Skeletal muscle satellite cell (primary cell): ENCODE data around the gene ADGRF5. TPM values are rescaled to one million over a fixed set of nuclear protein-coding genes. Genes with fewer than 3 reads are reported as not detected.

Experiments
- H3K27me3 ChIP-seq: 2 replicates; pipeline ENCODE4 v1.7.0; 2013; ENCODE audit warnings: low read length; ENCODE audit not compliant: control insufficient read depth, insufficient read depth
- H3K36me3 ChIP-seq: 2 replicates; pipeline ENCODE4 v1.7.0; 2013; ENCODE audit warnings: mild to moderate bottlenecking, control low read depth, low read length; ENCODE audit not compliant: insufficient read depth
- H3K4me1 ChIP-seq: 2 replicates; pipeline ENCODE4 v1.7.0; 2013; ENCODE audit warnings: low read length; ENCODE audit not compliant: control insufficient read depth, insufficient read depth
- H3K4me2 ChIP-seq: 2 replicates; pipeline ENCODE4 v1.7.0; 2013; ENCODE audit warnings: mild to moderate bottlenecking, low read length
- H3K4me3 ChIP-seq: 2 replicates; pipeline ENCODE4 v1.7.0; 2013; ENCODE audit warnings: low read length
- H3K9ac ChIP-seq: 2 replicates; pipeline ENCODE4 v1.7.0; 2013; ENCODE audit warnings: mild to moderate bottlenecking, low read depth, low read length, moderate library complexity
- H3K9me3 ChIP-seq: replicated peaks from 2 replicates; pipeline ENCODE4 v1.7.0; 2013; ENCODE audit warnings: mild to moderate bottlenecking, control low read depth, low read length
- total RNA-seq: library from RNA; depleted of rRNA; stranded (reverse); fragments of >200 nt; gene quantifications from 2 replicates; pipeline ENCODE4 v1.2.3, GENCODE V29; 2012; rRNA removed

Gene ADGRF5, protein sequence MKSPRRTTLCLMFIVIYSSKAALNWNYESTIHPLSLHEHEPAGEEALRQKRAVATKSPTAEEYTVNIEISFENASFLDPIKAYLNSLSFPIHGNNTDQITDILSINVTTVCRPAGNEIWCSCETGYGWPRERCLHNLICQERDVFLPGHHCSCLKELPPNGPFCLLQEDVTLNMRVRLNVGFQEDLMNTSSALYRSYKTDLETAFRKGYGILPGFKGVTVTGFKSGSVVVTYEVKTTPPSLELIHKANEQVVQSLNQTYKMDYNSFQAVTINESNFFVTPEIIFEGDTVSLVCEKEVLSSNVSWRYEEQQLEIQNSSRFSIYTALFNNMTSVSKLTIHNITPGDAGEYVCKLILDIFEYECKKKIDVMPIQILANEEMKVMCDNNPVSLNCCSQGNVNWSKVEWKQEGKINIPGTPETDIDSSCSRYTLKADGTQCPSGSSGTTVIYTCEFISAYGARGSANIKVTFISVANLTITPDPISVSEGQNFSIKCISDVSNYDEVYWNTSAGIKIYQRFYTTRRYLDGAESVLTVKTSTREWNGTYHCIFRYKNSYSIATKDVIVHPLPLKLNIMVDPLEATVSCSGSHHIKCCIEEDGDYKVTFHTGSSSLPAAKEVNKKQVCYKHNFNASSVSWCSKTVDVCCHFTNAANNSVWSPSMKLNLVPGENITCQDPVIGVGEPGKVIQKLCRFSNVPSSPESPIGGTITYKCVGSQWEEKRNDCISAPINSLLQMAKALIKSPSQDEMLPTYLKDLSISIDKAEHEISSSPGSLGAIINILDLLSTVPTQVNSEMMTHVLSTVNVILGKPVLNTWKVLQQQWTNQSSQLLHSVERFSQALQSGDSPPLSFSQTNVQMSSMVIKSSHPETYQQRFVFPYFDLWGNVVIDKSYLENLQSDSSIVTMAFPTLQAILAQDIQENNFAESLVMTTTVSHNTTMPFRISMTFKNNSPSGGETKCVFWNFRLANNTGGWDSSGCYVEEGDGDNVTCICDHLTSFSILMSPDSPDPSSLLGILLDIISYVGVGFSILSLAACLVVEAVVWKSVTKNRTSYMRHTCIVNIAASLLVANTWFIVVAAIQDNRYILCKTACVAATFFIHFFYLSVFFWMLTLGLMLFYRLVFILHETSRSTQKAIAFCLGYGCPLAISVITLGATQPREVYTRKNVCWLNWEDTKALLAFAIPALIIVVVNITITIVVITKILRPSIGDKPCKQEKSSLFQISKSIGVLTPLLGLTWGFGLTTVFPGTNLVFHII (N-terminal part only)
- under 0.01 and 0.22 TPM in 2 replicates for total RNA-seq

DNA sequence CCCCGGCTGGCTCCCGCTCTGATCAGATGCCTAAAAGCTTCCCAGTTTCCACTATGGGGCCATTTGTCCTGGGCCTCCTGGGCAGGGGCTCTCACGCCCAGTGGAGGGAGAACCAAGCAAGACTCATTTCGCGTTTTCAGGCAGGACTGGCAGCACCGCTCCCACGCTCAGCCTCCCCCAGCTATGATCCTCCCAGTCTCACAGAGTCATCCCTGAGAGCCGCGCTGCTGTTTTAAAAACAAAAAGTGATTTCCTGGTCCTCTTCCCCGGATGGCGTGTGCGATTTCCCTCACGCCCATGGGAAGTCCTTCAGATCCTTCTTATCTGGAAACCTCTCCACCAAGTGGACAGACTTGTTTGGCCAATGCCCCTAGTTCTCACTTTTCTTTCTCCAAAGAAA lies at the start of gene ADGRF5:
ADGRF5 (minus strand) TSS at position 208 of the 400 bp plus-strand sequence. CDS start 15,176 bp downstream, outside the sequence.
- H3K36me3 ChIP-seq, result no peaks in the 10 kb centered on the region
- H3K4me1 ChIP-seq, result peaks cover 38% of the 10 kb centered on the region
- H3K9me3 ChIP-seq, result no peaks in the 10 kb centered on the region
- no peak within 1 kb of the TSS for H3K9ac ChIP-seq
- H3K27me3 ChIP-seq, result no peaks in the 10 kb centered on the region
- no peak within 1 kb of the TSS for H3K4me2 ChIP-seq
- no peak within 1 kb of the TSS for H3K4me3 ChIP-seq

DNA sequence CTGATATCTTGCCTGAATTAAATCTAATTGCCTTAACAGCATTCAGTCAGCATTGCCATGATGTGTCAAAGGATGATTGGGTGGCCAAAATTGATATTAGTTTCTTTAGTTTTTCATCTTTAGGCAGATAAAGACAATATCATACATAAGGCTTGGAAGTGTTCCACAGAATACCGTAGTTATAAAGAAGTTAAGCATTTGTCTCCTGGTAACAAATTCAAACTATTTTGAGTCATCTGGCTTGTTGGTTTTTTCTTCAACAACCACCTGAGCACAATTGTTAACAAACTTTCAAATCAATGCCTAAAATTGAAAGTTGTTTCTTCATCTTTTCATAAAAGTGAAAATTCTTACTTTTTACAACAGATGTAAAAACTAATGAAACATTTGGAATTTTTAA lies 47.5 kb upstream of the ADGRF5 start:
- Histone ChIP-seq H3K4me2 (no peak overlapping the region), H3K4me3 (no peak overlapping the region)

DNA sequence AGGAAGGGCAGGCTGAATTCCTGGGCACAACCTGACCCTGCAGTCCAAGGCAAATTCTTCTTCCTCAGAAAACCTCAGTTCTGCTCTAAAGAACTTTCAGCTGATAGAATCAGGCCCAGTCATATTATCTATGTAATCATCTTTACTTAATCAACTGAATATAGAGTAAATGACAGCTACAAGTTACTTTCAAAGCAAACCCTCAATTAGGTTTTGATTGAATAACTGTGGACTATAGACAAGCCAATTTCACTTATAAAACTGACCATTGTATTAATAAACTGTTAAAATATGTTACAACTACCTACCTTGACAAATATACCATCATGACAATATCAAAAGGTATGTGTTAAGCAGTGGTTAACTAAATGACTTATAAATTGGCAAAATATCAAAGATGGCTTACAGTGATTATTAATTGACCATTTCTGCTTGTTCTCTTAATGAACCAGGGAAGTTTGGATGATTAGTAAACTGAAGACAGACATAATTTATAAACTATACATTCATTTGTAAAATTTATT lies 46.1 kb upstream of the ADGRF5 start:
- no peak overlapping the region for H3K4me2 ChIP-seq
- H3K27me3 ChIP-seq, result no peaks in the 10 kb centered on the region

More for the DNA sequence above, 47.5 kb upstream of the ADGRF5 start:
- Histone ChIP-seq H3K9me3 (no peaks in the 10 kb centered on the region), H3K27me3 (no peaks in the 10 kb centered on the region), H3K4me1 (peaks cover 24% of the 10 kb centered on the region), H3K9ac (no peak overlapping the region), H3K36me3 (no peaks in the 10 kb centered on the region)

DNA sequence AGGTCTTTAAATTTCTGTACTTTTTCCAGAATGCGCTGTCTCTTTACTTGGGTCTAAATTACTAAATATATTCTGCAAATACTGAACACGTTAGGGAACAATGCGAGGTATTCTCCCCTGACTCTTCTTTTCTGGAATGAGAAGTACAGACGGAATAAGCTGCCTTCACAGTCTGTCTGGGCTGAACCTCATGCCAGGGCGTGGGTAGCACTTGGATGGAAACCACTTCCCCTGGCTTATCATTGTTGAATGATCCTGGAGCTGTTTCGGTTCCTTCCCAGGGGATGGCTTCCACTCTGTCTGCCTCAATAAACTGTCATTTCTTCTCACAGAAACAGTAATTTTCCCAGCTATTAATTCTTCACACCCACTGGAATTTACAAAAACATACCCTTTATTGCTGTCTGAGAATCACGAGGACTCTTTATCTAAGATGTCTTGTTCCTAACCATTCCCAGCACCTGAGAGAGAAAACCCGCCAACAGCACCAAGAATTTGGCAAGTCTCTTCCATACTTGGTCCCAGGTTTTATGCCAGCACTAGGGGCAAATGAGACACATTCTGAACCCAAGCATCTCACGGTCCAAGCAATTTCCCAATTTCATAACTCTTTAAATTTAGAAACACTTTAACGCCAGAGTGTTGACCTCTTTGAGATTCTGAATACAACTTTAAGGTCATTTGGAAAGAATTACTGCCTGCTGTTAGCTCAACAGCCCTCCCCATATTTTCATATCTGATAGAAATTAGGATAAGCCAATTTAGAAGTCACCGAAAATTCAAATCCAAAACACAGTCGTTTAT lies 43.2 kb upstream of the ADGRF5 start:
- Histone ChIP-seq H3K36me3 (no peaks in the 10 kb centered on the region), H3K4me3 (no peak overlapping the region), H3K4me2 (peak overlapping the region; percentile 37), H3K4me1 (peaks cover 17% of the 10 kb centered on the region), H3K27me3 (no peaks in the 10 kb centered on the region), H3K9ac (no peak overlapping the region), H3K9me3 (no peaks in the 10 kb centered on the region)

More for the DNA sequence above, 46.1 kb upstream of the ADGRF5 start:
- Histone ChIP-seq H3K4me3 (no peak overlapping the region), H3K9ac (no peak overlapping the region), H3K36me3 (no peaks in the 10 kb centered on the region), H3K9me3 (no peaks in the 10 kb centered on the region), H3K4me1 (peaks cover 26% of the 10 kb centered on the region)

DNA sequence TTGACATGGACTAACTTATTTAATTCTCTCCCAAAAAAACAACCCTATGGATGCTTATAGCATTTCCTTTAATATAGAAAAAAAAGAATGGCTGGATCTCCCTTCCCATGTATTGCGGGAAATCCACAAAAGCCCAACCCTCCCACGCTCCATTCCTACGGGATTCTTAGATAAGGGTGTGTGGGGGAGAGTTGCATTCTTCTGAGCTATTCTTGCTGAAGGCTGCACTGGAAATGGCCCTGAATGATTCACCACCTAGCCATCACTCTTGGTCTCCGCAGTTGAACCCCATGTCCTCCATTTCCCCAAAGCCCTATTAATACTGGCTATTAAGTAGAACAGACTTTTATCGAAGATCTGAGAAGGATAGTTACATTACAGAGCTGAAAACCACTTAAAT lies 41.9 kb upstream of the ADGRF5 start:
- H3K4me1 ChIP-seq, result peaks cover 15% of the 10 kb centered on the region
- H3K9ac ChIP-seq, result no peak overlapping the region
- no peaks in the 10 kb centered on the region for H3K36me3 ChIP-seq
- no peaks in the 10 kb centered on the region for H3K9me3 ChIP-seq
- H3K4me2 ChIP-seq, result no peak overlapping the region
- H3K4me3 ChIP-seq, result no peak overlapping the region
- no peaks in the 10 kb centered on the region for H3K27me3 ChIP-seq

DNA sequence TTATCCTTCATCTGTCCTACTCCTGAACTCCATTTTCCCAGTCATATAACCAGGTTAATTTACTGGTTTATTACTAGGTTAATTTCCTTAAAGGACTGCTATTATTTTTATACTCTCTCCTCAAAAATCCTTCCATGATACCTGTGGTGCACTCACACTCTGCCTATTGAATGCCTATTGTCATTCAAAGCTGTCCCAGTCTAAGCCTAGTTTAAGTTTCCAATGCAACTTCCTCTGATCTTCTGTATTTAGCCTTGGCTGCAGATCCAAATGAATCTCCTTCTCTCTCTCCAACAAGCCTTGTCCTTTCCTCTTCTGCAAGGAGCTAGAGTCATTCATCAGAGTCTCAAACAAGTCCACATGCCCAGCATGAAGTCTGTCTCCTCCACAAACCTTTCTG lies 41.3 kb upstream of the ADGRF5 start:
- Histone ChIP-seq H3K9ac (no peak overlapping the region), H3K36me3 (no peaks in the 10 kb centered on the region), H3K4me2 (no peak overlapping the region), H3K4me3 (no peak overlapping the region), H3K27me3 (no peaks in the 10 kb centered on the region), H3K9me3 (no peaks in the 10 kb centered on the region), H3K4me1 (peaks cover 15% of the 10 kb centered on the region)

DNA sequence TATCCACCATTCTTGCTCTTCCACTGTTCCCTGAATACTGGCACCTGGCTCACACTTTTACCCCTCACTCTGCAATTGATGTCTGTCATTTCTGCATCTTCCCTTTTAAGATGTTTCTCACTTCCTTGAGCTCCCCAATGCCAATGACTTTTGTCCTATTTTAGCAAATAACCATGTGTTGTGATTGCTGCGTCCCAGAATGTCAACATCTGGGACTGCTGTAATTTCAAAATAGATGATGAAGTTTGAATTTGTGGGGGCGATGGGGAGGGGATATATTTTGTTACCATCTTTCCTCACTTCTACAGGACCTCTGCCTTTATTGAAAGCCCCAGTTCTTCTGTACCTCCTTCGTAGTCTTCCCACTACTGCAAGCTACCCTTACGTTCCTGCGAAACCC lies 40.0 kb upstream of the ADGRF5 start:
- no peak overlapping the region for H3K9ac ChIP-seq
- H3K36me3 ChIP-seq, result no peaks in the 10 kb centered on the region
- no peaks in the 10 kb centered on the region for H3K27me3 ChIP-seq
- H3K4me1 ChIP-seq, result peaks cover 15% of the 10 kb centered on the region
- H3K4me2 ChIP-seq, result no peak overlapping the region
- H3K4me3 ChIP-seq, result no peak overlapping the region
- no peaks in the 10 kb centered on the region for H3K9me3 ChIP-seq

DNA sequence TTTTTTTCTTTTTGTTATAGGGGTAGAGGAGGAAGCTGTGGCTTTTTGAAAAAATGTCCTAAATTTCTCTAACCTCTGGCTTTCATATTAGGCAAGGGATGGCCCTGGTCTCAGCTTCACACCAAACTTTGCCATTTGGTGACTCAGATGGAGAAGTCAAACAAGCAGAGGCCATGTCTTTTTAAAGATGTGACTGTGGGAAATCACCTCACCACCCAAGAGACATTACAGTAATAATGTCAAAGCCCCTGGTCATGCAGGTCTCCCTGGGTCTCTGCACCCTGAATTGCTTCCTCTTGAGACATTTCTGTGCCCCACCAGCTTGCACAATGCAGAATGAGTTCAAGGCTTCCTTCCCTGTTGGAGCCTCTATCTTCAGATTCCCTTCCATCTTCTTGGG lies 39.5 kb upstream of the ADGRF5 start:
- Histone ChIP-seq H3K27me3 (no peaks in the 10 kb centered on the region), H3K4me1 (peaks cover 15% of the 10 kb centered on the region), H3K36me3 (no peaks in the 10 kb centered on the region), H3K4me2 (no peak overlapping the region), H3K9me3 (no peaks in the 10 kb centered on the region), H3K4me3 (no peak overlapping the region), H3K9ac (no peak overlapping the region)

DNA sequence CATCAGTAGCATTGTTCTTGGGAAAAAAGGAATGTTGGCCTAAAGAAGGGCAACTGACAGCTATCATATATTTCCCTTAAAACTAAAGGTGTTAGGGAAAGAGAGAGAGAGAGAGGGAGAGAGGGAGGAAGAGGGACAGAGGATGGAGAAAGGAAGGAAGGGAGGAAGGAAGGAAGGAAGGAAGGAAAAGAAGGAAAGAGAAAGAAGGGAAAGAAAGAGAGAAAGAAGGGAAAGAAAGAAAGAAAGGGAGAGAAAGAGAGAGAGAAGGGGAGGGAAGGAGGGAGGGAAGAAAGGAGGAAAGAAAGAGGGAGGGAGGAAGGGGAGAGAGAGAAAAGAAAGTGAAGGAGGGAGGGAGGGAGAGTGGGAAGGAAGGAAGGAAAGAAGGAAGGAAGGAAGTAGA lies 37.7 kb upstream of the ADGRF5 start:
- Histone ChIP-seq H3K9ac (no peak overlapping the region), H3K36me3 (no peaks in the 10 kb centered on the region)

DNA sequence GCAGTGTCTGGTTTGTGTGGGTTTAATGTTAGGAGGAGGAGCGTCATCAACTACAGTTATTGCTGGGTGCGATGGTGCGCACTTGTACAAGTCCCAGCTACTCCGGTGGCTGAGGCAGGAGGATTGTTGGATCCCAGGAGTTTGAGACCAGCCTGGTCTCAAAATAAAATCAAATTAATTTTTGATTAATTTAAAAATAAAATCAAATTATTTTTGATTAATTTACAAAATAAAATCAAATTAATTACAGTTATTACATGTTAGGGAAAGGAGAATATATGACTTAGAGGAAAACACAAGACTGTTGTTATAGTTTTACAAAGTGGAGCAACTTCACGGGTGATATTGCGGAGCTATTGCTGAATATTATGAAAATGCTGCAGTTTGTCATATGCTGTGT lies 34.7 kb upstream of the ADGRF5 start:
- no peaks in the 10 kb centered on the region for H3K9me3 ChIP-seq
- no peaks in the 10 kb centered on the region for H3K36me3 ChIP-seq

More for the DNA sequence above, 37.7 kb upstream of the ADGRF5 start:
- Histone ChIP-seq H3K27me3 (peaks cover 4% of the 10 kb centered on the region), H3K4me1 (peaks cover 7% of the 10 kb centered on the region), H3K9me3 (no peaks in the 10 kb centered on the region), H3K4me2 (no peak overlapping the region), H3K4me3 (no peak overlapping the region)

More for the DNA sequence above, 34.7 kb upstream of the ADGRF5 start:
- no peaks in the 10 kb centered on the region for H3K4me1 ChIP-seq
- peaks cover 12% of the 10 kb centered on the region for H3K27me3 ChIP-seq
- H3K4me2 ChIP-seq, result no peak overlapping the region
- H3K4me3 ChIP-seq, result no peak overlapping the region
- no peak overlapping the region for H3K9ac ChIP-seq
